Stimulated activated CD4-positive, alpha-beta T cell treated with anti-CD3 and anti-CD28 coated beads, Interleukin-15, amount 100 ng/mL, for 1 hour (primary cell): ENCODE data around the gene FAXDC2.

Experiments
- DNase-seq, 2 donors: peaks; one replicate each; pipeline ENCODE4 v3.0.0-alpha.2; 2020; ENCODE audit warnings: low read depth in 1 of 2, low spot score in 1 of 2

Gene FAXDC2

DNA sequence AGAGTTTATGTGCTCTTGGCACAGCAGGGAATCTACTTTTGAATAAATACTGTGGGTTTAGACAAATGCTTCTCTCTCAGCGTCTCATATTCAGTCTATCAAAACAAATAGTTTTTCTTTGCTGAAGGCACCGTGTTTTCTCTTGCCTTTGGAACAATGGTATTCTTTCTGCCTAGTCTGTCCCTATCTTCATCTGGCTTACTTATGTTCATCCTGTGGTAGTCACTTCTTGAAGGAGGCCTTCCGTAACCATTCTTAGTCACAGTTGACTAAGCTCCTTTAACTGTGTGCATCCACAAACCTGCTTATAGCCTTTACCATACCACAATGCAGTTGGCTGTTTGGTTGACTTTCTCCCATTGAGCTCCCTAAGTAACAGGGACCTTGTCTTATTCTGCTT, 49.3 kb downstream of the FAXDC2 start:
- DNase-seq = no peak

DNA sequence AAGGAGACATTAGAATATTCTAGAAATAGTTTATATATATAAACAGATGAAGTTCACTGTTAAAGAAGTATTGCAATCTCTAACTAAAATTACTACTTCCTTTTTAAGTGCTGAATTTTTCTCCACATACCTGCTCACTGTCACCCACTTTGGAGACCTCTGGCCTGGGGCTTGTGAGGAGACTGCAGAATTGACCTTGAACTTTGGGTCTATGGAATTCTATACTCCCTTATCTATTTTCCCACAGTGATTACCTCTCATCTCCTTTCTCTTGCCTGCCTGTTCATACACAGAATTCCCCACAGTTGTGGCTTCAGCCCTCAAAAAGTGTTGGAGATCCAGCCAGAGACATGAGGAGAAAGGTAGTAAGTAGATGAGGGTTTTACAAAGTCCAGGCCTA, 49.8 kb downstream of the FAXDC2 start:
- DNase-seq = no peak

DNA sequence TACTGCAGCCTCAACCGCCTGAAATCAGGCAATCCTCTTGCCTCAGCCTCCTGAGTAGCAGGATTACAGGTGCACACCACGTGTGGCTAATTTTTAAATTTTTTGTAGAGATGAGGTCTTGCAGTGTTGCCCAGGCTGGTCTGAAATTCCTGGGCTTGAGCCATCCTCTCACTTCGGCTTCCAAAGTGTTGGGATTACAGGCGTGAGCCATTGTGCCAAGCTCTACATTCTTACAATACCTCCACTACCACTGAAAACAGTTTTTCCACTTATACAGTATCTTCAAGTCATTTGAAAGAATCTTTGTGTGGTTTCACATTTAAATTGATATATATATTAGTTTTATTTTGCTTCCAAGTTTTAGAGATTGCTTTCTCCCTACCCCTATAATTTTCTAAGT, 52.6 kb downstream of the FAXDC2 start:
- no peak for DNase-seq

DNA sequence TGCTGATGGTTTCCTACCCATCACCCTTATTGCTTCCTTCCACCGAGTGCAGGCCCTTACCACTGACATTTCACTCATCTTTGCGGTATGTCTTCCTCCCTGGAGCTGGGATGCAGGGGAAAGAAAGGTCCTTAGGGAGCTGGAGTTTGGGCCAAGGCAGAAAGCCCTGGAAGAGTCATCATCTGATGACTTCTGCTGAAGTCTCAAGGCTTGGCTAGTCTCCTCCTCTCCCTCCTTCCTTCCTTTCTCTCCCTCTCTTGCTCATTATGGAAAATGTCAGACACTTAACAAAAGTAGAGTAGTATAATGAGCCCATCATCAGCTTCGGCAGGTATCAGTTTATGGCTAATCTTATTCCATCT, 55.2 kb downstream of the FAXDC2 start:
- DNase-seq = no peak

DNA sequence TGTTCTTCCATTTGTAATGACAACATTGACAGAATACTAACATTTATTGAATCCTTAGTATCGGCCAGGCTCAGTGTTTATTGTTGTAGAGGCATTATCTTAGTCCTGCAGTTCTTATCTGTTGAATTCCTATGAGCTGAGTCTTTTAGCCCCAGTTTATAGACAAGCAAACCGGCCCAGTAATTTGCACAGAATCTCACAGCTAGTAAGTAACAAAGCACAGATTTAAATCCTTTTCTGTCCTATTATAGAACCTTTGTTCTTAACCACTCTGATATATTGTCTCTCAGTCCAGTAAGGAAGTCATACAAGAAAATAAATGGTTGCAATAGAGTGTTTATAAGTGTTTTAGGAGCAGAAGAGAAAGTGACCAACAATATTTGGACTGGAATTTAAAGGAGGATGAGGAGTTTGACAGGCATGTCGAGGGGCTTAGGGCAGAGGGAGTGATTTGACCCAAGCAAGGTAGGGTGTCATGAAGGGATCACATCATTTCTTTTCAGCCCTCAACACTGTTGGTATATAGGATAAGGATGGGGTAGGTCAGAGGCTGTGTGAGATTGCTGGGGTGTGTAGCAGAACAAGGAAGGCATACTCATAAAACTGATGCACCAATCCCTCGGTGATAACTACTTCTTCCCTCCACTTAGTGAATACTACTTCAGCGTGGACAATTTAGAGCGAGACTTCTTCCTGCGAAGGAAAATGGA, 55.7 kb downstream of the FAXDC2 start:
- no peak for DNase-seq

DNA sequence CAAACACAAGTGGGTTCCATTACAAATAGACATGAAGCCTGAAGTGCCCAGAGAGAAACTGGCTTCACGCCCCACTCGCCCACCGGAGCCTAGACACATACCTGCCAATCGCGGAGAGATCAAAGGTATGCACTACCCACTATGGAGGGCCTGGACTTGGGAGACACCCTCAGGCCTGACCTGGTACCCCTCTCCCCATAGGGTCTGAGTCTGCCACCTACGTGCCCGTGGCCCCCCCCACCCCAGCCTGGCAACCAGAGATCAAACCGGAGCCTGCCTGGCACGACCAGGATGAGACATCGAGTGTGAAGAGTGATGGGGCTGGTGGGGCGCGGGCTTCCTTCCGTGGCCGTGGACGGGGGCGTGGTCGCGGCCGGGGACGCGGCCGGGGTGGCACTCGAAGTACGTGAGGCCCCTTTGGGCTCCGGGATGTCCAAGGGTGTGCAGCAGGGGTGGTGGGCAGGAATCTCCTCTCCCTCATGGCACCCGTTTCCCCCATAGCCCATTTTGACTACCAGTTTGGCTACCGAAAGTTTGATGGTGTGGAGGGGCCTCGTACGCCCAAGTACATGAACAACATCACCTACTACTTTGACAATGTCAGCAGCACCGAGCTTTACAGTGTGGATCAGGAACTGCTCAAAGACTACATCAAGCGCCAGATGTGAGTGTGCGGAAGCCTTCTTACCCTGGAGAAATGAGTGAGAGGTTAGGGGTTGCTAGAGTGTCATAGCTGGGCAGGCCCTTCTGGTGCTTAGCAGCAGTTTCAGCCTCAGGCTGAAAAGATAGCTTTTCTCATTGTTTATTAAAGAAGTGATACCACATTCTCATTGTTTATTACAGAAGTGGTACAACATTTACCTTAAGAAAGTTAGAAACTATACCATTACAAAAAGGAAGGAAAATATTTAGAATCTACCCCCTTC, 56.5 kb downstream of the FAXDC2 start:
- DNase-seq = no peak

DNA sequence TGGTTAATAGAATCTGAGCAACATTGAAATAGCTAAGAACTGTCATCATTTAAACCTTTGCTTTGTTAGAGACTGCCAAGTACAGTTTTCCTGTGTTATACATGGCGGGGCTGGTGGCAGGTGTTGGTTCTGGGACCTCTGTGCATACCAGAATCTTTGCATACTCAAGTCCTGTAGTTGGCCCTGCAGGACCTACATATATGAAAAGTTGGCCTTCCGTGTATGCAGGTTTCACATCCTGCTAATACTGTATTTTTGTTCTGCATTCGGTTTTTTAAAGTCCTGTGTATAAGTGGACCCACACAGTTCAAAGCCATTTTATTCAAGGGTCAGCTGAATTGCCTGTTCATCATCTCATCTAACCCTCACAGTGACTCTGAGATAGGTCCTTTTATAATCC, 58.9 kb downstream of the FAXDC2 start:
- DNase-seq = no peak

DNA sequence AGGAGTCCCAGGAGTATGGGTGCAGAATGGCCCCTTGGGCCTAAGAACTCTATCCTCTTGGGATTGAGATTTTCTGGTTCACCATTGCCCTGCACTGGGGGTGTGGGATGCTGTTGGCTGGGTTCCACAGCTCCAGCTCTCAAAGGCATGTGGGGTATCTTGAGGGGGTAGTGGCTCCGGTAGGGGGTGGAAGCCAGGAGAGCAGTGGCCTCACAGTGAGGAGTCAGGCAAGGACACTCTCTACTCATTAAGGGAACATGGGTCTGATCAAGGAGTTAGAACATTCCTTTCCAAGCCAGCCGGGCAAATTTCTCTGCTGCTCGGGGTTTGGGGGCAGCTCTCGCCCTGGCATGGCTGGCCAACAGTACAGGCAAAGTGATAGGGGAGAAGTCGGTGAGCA, 62.2 kb downstream of the FAXDC2 start:
- no peak for DNase-seq

DNA sequence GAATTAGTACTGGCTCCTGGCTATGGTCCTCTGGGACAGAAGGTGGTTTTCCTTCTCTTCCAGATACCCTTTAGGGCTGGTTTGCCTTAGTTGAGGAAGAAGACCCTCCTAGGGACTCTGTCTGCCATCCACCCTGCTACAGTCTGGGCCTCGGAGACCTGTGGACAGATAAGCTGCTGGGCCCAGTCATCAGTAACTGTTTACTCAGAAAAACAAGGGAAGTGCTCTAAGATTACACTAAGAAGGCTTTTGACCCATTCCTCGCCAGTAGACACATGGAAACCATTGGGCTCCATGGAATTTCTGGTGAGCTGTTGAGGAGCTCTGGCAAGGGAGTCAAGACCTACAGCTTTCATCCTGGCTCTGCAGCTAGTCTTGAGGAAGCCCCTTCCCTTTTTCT, 64.0 kb downstream of the FAXDC2 start:
- DNase-seq = no peak

DNA sequence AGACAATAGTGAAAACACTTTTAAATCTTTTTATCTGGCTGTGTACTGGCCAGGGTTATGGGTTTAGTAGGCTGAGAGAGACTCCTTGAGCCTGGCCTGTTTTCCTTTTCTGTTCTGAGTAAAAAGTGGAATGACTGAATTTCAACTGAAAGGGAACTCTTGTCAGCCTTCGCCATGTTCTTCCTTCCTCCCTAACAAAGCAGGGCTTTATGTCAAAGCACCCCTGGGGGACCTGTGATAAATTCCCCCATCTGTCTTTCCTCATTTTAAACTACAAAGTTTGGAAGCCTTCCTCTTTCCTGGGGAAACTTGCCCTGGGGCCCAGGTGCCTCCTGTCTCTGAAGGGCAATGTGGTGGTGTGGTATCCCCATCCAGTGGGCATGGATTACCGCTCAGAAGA, 65.5 kb downstream of the FAXDC2 start:
- no peak for DNase-seq

DNA sequence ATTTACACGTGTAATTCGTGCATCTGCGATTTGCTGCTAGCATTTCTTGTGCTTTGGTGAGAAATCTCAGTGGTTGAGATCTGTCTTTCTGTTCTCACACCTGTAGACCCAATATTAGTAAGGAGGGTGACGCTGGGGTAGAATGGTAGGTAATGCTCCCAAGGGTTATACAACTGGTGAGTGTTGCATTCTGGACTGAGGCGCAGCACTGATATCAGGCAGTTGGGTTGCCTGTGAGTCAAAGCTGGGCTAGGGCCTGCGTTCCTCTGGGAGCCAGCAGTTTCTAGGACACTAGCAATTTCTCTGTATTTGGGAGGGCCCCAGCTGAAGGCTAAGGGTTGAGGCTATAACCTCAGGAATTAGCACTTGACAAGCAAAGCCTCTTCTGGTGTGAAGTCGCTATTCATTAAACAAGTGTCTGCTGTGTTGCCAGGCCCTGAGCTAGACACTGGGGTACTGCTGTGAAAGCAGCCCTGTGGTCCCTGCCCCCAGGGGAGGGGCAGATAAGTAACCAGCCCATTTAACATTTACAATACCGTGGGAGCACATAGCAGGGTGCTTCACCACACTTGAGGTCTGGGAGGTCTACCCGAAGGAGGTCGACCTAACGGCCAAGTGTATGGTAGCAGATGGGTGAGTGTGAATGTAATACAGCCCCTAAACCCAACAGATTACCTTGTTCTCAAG, 66.5 kb downstream of the FAXDC2 start:
- no peak for DNase-seq

DNA sequence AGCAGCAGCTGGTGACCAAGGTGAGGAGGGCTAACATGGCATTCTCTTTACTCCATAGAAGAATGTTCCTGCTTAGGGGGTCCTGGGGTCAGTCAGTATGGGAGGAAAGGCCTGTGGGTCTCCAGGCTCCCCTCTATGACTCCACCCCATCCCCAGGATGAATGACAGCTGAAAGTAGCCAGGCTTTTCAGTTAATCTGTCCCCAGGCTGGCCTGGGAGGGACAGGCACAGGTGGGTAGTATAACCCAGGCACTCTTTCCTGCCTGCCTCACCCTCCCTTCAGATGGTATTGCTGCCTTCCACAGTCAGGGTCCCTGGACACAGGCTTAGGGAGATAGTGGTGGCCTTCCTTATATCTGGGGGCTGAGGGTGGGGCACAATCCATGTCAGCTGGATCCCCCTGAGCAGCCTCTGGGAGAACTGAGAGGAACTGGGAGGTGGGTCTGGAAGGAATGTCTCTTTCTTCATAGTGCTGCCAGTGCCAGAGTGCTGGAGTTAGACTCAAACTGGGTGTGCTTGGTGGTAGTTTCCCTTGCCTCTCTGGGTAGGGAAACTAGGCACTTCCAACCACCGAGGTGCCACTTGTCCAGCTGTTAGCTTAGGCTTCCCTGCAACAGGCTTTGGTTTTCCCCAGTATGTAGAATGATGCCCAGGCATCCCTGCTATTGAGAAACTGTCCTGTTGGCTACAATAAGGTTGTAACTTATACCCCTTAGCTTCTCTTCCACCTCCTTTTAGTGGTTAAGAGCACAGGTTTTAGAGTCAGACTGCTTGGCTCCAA, 67.4 kb downstream of the FAXDC2 start:
- no peak for DNase-seq

DNA sequence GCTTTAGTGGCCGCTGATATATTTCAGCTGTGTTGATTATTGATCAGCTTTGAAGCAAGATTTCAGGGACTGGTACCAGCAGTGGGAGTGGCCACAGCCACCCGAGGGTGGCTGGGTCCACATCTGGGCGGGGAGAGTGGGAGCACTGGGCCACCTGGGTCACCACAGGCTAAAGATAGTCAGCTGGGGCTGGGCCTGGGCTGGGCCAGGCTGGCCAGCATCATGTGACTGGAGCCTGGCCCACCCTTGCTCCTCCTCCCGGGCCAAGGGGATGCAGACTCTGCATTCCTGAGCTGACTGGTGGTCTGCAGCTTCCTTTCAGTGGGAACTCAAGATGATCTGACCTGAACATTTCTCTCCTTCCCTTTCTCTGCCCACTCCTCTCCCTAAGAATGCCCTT, 68.1 kb downstream of the FAXDC2 start:
- DNase-seq = no peak

DNA sequence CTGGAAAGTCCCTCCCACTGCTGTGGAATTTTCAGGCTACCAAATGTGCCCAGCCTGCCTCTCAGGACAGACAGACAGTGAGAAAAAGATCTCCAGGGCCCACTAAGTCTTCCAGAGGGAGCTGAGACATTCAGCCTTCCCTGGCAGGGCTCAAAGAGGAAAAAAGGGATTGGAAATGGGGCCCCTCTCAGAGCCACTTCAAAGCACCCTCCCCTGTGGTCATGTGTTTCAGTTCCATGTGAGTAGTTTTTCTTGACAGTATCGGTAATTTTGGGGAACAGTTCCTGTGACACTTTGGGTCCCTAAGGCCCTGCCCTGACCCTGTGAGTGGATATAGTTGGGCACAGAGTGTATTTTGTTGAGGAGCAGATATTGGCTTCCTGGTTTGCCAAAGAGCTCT, 70.3 kb downstream of the FAXDC2 start:
- DNase-seq = no peak

DNA sequence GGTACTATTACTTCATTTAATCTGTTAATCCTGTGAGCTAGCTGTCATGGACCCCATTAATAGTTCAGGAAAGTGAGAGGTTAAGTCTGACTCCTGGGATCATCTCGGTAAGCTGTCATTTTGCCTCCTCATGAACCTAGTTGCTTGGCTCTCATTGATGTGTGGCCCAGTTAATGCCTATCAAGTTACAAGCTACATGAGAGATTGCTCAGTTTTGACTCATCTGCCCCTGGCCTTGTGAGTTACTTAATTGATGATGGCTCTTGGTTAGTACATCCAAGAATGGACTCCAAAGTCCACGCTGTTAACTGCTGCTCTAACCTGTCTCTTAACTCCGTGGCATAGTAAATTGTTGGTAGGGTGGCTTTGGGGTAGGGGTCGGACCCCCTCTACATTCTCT, 71.3 kb downstream of the FAXDC2 start:
- DNase-seq = no peak

DNA sequence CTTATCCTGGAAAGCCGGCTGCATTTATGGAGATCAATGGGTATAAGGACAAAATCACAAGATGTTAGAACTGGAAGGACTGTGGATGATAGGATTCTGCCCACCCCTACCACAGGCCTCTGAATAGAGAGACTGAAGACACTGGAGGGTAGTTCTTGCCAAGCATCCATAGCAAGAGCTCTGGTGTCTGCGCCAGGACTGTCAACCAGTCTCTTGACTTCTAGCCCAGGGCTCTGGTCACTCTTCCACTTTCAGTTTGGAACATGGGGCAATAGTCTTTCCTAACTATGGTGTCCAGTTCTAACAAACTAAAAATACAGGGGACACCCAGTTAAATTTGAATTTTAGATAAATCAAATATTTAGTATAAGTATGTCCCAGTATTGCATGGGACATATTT, 71.9 kb downstream of the FAXDC2 start:
- DNase-seq = no peak

DNA sequence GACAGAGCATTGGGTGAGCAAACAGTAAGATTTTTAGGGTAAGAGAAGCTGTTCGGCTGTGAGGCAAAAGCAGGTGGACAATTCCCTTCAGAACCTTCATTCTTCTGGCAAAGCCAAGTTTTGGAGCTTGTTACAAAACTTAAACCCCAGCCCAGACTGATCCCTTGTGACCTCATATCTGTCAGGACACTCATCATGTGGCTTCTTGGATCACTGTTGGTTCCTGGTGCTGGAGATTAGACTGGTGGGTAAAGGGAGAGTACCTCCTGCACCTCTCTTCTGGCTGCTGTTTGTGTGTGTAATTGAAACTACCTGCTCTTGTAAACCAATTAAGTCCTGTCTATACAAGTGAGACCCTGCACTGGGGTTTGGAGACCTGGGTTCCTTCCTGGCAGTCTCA, 74.2 kb downstream of the FAXDC2 start:
- DNase-seq = no peak

DNA sequence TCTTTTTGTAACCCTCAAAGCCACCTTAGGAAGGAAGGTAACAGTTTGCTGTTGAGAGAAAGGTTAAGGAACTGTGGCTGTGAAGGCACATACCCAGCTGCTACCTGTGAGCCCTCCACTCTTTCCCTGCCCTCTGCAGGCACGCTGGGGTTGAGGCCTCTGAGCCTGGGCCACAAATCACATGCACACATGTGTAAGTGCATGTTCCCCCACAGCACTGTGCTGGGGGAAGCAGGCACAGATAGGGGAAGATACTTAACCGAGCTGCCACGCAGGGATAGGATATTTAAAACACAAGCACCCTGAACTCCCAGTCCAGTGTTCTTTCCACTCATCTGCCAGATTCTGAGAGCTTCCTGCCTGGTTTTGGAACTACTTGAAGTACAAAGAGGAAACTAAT, 77.1 kb downstream of the FAXDC2 start:
- no peak for DNase-seq

DNA sequence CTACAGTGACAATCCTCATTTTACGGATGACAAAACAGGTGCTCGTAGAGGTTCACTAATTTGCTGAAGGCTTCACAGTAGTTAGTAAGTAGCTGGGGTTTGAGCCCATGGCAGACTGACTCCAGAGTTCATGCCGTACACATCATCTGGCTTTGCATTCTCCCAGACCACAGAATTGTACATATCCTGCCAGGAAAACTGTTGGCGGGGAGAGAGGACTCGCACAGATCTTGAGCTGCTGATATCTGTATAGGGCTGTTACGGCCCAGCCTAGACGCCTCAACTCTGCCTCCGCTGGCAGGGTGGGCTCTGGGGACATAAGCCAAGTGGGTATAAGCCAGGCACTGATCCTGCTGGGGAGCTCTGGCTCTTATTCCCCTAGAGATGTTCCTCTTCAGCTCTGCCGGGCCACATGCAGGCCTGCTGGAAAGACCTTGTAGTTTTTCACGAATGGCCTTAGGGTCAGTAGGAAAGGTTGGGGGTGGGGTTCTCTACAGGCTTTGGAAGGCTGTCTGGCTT, 79.0 kb downstream of the FAXDC2 start:
- no peak for DNase-seq

DNA sequence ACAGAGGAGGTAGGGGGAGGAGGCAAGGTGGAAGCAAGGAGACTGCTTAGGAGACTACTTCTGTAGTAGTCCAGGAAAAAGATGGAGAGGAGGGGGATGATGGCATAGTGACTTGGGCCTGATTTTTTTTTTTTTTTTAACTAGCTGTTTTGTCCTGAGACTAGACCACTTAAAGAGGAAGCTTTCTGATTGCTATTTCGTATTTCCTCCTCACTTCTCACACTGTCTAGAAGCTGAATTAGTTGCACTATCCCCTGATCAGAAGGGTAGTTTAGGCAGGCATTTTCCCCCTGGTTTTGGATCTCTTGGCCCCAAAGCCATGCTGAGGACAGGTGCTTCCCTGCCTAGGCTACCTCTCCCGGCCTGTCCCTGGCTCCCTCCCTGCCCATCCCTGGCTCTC, 80.3 kb downstream of the FAXDC2 start:
- no peak for DNase-seq
